GM12873 (cell line): ENCODE results near the gene RELL1.

Experiments
- CTCF ChIP-seq: IDR thresholded peaks from 2 replicates; pipeline ENCODE4 v1.5.1; 2012; ENCODE audit warnings: low read depth, mild to moderate bottlenecking, moderate library complexity, low read length, control low read depth; ENCODE audit not compliant: insufficient read depth; ENCODE audit errors: missing control alignments

The RELL1 gene

GRCh38 chr4:37684154-37684553 is 2.0 kb downstream of the RELL1 start:
- TF ChIP-seq CTCF, result no peak

GRCh38 chr4:37682701-37683401 is 3.3 kb downstream of the RELL1 start:
- TF ChIP-seq CTCF, result peak; percentile 22

GRCh38 chr4:37680089-37680488 is 6.1 kb downstream of the RELL1 start:
- TF ChIP-seq CTCF, result no peak

- TF ChIP-seq CTCF, result no peak
Observed at GRCh38 chr4:37679301-37679700, 6.9 kb downstream of the RELL1 start.

- TF ChIP-seq CTCF, result no peak
Observed at GRCh38 chr4:37678624-37679023, 7.6 kb downstream of the RELL1 start.

GRCh38 chr4:37675587-37676290 is 10.4 kb downstream of the RELL1 start:
- no peak for TF ChIP-seq CTCF

GRCh38 chr4:37674439-37674838 is 11.7 kb downstream of the RELL1 start:
- TF ChIP-seq CTCF, result no peak
